ENCODE measurements around the gene PLPP1. TPM values are rescaled to one million over a fixed set of nuclear protein-coding genes. Genes with fewer than 3 reads are reported as not detected.

The PLPP1 gene
- total and polyA plus RNA-seq, 2 donors (not counting 1 experiment from before 2014, with no cell fraction given), result 5.5 to 8.8 TPM

DNA sequence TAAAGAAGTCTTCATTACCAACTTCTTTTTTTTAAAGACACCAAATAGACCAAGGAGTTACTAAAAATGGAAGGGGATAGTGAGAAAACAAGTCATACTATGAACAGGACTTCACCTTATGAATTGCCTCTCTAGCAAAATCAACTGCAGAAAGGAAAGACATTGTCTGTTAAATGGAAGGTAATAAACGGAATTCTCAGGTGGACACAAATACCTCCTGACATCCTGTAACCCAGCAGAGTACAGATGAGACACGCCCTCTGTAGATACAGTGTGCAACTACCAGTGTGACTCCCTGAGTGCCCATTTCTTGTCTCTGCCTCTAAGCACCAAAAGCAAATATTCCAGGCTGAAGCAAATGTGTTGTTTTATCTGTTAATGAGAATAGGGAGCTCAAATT is 12.2 kb upstream of the PLPP1 start:
- no peak for DNase-seq
- Histone ChIP-seq H3K79me2 (ENCODE audit: control insufficient read depth, insufficient read depth, low read length) (no peaks in the 10 kb centered on the region), H2AFZ (ENCODE audit: insufficient read depth, low read depth, low read length, poor library complexity, severe bottlenecking) (no peak overlapping the region), H3K4me3 (ENCODE audit: control extremely low read depth in 1 of 5, extremely low read depth in 1 of 5, insufficient read depth in 1 of 5, low read depth in 2 of 5, low read length in 4 of 5) (no peak overlapping the region), H3K4me2 (replicated peaks; ENCODE audit: low read depth, low read length, poor library complexity, severe bottlenecking) (no peak overlapping the region), H3K27ac (ENCODE audit: low read length in 2 of 2) (no peak overlapping the region), H3K4me1 (ENCODE audit: control insufficient read depth in 2 of 2, insufficient read depth in 2 of 2, low read length in 2 of 2) (no peaks in the 10 kb centered on the region), H3K9me3 (ENCODE audit: control extremely low read depth in 1 of 3, control insufficient read depth in 2 of 3, insufficient read depth in 1 of 3, low read length in 2 of 3) (no peaks in the 10 kb centered on the region), H3K27me3 (replicated peaks in 1 of 4; ENCODE audit: control extremely low read depth in 1 of 4, control insufficient read depth in 3 of 4, insufficient read depth in 4 of 4, low read length in 3 of 4) (peaks cover 0 to 3% (median 1%) of the 10 kb centered on the region in 4 experiments), H3K36me3 (replicated peaks in 1 of 2; ENCODE audit: control extremely low read depth in 1 of 2, control insufficient read depth in 1 of 2, extremely low read depth in 1 of 2, insufficient read depth in 2 of 2, low read length in 1 of 2) (no peaks in the 10 kb centered on the region), H4K20me1 (ENCODE audit: control insufficient read depth, insufficient read depth, low read length, poor library complexity, severe bottlenecking) (no peaks in the 10 kb centered on the region), H3K9ac (ENCODE audit: low read length) (no peak overlapping the region)
- no peak overlapping the region for H3K4me3 Mint-ChIP-seq
- POLR2A ChIA-PET, result no interaction called here
- WGBS (ENCODE audit: insufficient coverage), result no CpG with 5 or more reads among the region's 2 CpGs
- no peak for TF ChIP-seq EZH2 (IDR thresholded peaks at IDR 0.05; ENCODE audit: borderline replicate concordance, insufficient read depth, low read depth, low read length, poor library complexity, severe bottlenecking)
- TF ChIP-seq, protein P1, sequence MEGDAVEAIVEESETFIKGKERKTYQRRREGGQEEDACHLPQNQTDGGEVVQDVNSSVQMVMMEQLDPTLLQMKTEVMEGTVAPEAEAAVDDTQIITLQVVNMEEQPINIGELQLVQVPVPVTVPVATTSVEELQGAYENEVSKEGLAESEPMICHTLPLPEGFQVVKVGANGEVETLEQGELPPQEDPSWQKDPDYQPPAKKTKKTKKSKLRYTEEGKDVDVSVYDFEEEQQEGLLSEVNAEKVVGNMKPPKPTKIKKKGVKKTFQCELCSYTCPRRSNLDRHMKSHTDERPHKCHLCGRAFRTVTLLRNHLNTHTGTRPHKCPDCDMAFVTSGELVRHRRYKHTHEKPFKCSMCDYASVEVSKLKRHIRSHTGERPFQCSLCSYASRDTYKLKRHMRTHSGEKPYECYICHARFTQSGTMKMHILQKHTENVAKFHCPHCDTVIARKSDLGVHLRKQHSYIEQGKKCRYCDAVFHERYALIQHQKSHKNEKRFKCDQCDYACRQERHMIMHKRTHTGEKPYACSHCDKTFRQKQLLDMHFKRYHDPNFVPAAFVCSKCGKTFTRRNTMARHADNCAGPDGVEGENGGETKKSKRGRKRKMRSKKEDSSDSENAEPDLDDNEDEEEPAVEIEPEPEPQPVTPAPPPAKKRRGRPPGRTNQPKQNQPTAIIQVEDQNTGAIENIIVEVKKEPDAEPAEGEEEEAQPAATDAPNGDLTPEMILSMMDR (IDR thresholded peaks at IDR 0.05), result no peak
- H3K27ac Mint-ChIP-seq, result no peak overlapping the region
- H3K4me1 Mint-ChIP-seq, result no peaks in the 10 kb centered on the region
- peaks cover 28% of the 10 kb centered on the region for H3K27me3 Mint-ChIP-seq
- ATAC-seq (ENCODE audit: low read depth), result no peak
- CTCF ChIA-PET, result no interaction called here
- intact Hi-C loops (cut with micrococcal nuclease), result no loop called here
- H3K9me3 Mint-ChIP-seq (ENCODE audit: insufficient read depth), result no peaks in the 10 kb centered on the region

DNA sequence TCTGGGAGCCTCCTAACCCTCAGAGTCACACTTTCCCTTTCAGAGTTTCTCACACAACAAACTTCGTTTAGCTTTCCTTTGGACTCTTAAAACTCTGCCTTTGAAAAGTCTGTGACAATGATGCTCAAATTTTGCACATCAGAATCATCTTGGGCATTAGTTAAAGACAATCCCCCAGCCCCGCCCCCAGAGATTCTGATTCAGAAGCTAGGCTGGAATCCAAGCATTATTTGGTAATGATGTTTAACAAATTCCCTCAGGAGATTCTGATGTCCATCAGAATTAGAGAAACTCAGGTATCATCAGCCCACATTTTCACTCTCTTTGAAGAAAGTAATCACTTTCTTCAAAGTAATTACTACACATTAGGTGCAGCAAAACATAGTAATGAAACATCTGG is 9.6 kb upstream of the PLPP1 start:
- H4K20me1 ChIP-seq (ENCODE audit: control insufficient read depth, insufficient read depth, low read length, poor library complexity, severe bottlenecking), result no peaks in the 10 kb centered on the region
- DNase-seq, result no peak
- ChIA-PET POLR2A (no interaction called here), CTCF (no interaction called here)
- H3K9me3 Mint-ChIP-seq (ENCODE audit: insufficient read depth), result no peaks in the 10 kb centered on the region
- peaks cover 0 to 3% (median 1%) of the 10 kb centered on the region in 4 experiments for H3K27me3 ChIP-seq (replicated peaks in 1 of 4; ENCODE audit: control extremely low read depth in 1 of 4, control insufficient read depth in 3 of 4, insufficient read depth in 4 of 4, low read length in 3 of 4)
- H3K4me1 ChIP-seq (ENCODE audit: control insufficient read depth in 2 of 2, insufficient read depth in 2 of 2, low read length in 2 of 2), result peaks cover 3 to 4% of the 10 kb centered on the region in 2 donors
- no peaks in the 10 kb centered on the region for H3K79me2 ChIP-seq (ENCODE audit: control insufficient read depth, insufficient read depth, low read length)
- H3K27me3 Mint-ChIP-seq, result peaks cover 14% of the 10 kb centered on the region
- no peak overlapping the region for H3K27ac ChIP-seq (ENCODE audit: low read length in 2 of 2)
- intact Hi-C loops (cut with micrococcal nuclease), result loop anchor here (5.0 kb wide), 1 partner anchor 448 kb away; the partner anchor contains the start of gene IL6ST
- no peaks in the 10 kb centered on the region for H3K36me3 ChIP-seq (replicated peaks in 1 of 2; ENCODE audit: control extremely low read depth in 1 of 2, control insufficient read depth in 1 of 2, extremely low read depth in 1 of 2, insufficient read depth in 2 of 2, low read length in 1 of 2)
- 100% methylated on average over 1 of the region's 2 CpGs for WGBS (ENCODE audit: insufficient coverage)
- TF ChIP-seq, protein P1 (IDR thresholded peaks at IDR 0.05), result no peak
- TF ChIP-seq EZH2 (IDR thresholded peaks at IDR 0.05; ENCODE audit: borderline replicate concordance, insufficient read depth, low read depth, low read length, poor library complexity, severe bottlenecking), result no peak
- no peak overlapping the region for H3K4me2 ChIP-seq (replicated peaks; ENCODE audit: low read depth, low read length, poor library complexity, severe bottlenecking)
- H3K4me3 Mint-ChIP-seq, result no peak overlapping the region
- no peak for ATAC-seq (ENCODE audit: low read depth)
- H3K4me1 Mint-ChIP-seq, result peaks cover 11% of the 10 kb centered on the region
- no peak overlapping the region for H3K9ac ChIP-seq (ENCODE audit: low read length)
- no peak overlapping the region for H3K27ac Mint-ChIP-seq
- no peak overlapping the region for H2AFZ ChIP-seq (ENCODE audit: insufficient read depth, low read depth, low read length, poor library complexity, severe bottlenecking)
- no peaks in the 10 kb centered on the region for H3K9me3 ChIP-seq (ENCODE audit: control extremely low read depth in 1 of 3, control insufficient read depth in 2 of 3, insufficient read depth in 1 of 3, low read length in 2 of 3)
- no peak overlapping the region for H3K4me3 ChIP-seq (ENCODE audit: control extremely low read depth in 1 of 5, extremely low read depth in 1 of 5, insufficient read depth in 1 of 5, low read depth in 2 of 5, low read length in 4 of 5)
